ENCODE measurements around the gene PGLYRP2. TPM values are rescaled to one million over a fixed set of nuclear protein-coding genes. Genes with fewer than 3 reads are reported as not detected.

Gene PGLYRP2
- total RNA-seq, 4 donors from 2014 or later = not detected

DNA sequence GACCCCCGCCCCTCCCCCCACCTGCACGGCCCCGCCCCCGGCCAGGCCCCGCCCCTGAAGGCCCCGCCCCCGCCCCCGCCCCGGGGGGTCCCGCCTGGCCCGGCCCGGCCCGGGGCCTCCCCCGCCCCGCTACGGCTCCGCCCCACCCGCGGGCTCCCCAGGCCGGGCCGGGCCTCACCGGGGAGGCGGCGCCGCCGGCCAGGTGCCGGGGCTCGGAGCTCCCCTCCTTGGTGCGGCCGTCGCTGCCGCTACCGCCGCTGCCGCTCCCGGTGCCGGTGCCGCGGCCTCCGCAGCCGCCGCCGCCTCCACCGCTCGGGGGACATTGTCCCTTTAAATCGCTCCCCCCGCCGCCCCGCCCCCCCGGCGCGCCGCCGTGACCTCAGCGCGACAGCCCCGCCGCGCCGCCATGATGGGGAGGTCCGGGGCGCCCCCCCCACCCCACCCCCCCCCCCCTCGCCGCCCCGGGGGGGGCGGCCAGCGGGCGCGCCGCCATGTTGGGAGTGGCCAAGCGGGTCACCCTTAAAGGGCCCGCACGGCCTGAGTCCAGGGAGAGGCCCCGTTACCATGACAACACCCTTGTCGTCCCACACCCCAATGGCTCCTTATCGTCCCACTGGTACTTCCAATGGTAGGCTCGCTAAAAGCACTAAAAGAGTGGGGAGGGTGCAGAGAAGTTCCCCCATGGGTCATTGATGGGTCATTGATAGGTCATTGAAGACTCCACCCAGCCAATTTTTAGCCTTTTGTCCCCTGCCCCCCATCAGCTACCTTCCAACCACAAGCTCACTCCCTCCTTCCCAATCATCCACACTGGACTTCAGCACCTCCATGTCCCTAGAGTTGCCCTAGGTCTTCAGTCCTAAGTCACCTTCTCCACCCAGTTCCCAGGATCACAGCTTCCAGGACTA, 29.4 kb downstream of the PGLYRP2 start, which contains the start of gene WIZ:
Gene WIZ (minus strand): TSS at position 337 of the 908 bp plus-strand sequence. CDS start 1,649 bp downstream, outside the sequence.
- WGBS, 2 donors = 4 to 6% methylated on average over 17 to 22 of the region's 77 CpGs
- H3K27me3 ChIP-seq = peaks cover 0 to 15% of the 10 kb centered on the region in 2 donors
- H3K36me3 ChIP-seq = peaks cover 0 to 20% (median 0%) of the 10 kb centered on the region in 3 donors
- H3K9me3 ChIP-seq = no peaks in the 10 kb centered on the region
- DNase-seq (ENCODE audit: low spot score in 2 of 2) = peak; percentile 81 to 82
- peak within 1 kb of the TSS; percentile 69 to 90 (median 73) for H3K4me3 ChIP-seq
- TF ChIP-seq POLR2A (IDR thresholded peaks at IDR 0.05) (no peak), EP300 (IDR thresholded peaks at IDR 0.05) (peak in 1 of 2 donors; percentile 23)
- TF ChIP-seq, protein P1, sequence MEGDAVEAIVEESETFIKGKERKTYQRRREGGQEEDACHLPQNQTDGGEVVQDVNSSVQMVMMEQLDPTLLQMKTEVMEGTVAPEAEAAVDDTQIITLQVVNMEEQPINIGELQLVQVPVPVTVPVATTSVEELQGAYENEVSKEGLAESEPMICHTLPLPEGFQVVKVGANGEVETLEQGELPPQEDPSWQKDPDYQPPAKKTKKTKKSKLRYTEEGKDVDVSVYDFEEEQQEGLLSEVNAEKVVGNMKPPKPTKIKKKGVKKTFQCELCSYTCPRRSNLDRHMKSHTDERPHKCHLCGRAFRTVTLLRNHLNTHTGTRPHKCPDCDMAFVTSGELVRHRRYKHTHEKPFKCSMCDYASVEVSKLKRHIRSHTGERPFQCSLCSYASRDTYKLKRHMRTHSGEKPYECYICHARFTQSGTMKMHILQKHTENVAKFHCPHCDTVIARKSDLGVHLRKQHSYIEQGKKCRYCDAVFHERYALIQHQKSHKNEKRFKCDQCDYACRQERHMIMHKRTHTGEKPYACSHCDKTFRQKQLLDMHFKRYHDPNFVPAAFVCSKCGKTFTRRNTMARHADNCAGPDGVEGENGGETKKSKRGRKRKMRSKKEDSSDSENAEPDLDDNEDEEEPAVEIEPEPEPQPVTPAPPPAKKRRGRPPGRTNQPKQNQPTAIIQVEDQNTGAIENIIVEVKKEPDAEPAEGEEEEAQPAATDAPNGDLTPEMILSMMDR (IDR thresholded peaks at IDR 0.05) = peak in 1 of 5 experiments; percentile 13
- peaks cover 0 to 37% (median 17%) of the 10 kb centered on the region in 4 donors for H3K4me1 ChIP-seq
- H3K27ac ChIP-seq = peak within 1 kb of the TSS; percentile 70 to 86 (median 80)

DNA sequence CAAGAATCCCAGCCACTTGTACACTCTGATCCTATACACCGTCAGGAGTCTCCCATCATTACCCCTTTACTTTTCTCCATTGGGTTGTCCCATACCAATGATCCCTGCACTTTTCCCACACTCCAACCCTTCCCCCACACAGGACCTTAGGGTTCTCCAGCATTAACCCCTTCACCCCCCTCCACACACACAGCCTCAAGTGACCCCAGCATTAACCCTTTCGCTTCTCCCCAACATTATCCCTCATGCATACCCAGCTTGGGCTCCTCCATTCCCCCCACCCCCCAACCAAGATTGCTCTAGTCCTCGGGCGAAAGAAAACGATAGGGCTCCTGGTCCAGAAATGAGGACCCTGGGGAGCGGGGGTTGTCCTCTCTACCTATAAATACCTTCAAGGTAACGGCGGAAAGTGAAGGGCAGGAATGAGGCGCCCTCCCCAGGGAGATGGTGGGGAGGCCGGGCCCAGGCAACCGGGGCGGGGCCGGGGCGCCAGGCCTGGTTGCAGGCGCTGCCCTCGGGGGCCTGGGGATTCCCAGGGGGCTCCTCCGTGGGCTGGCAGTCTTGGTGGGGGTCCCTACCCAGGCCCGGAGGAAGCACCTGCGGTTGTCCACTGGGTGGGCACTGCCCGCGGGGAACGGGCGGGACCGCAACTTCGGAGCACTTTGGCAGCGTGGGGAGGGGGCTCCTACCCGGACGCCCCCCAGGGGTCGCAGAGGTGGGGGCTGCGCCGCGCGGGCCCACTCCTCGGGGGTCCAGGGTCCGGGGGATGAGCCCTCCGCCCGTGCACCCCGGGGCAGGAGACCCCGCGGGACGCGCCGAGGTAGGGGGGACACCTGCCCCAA, 30.3 kb downstream of the PGLYRP2 start:
- Histone ChIP-seq H3K27me3 (peaks cover 0 to 6% of the 10 kb centered on the region in 2 donors), H3K4me3 (peak overlapping the region; percentile 69 to 90 (median 73)), H3K9me3 (no peaks in the 10 kb centered on the region), H3K36me3 (peaks cover 0 to 22% (median 0%) of the 10 kb centered on the region in 3 donors), H3K27ac (peak overlapping the region; percentile 68 to 86 (median 72)), H3K4me1 (peaks cover 0 to 37% (median 17%) of the 10 kb centered on the region in 4 donors)
- TF ChIP-seq, protein P1 (IDR thresholded peaks at IDR 0.05) = no peak
- no peak for TF ChIP-seq EP300 (IDR thresholded peaks at IDR 0.05)
- TF ChIP-seq POLR2A (IDR thresholded peaks at IDR 0.05) = no peak
- no peak for DNase-seq (ENCODE audit: low spot score in 2 of 2)
- 6 to 9% methylated on average over 12 to 33 of the region's 43 CpGs for WGBS, 2 donors

DNA sequence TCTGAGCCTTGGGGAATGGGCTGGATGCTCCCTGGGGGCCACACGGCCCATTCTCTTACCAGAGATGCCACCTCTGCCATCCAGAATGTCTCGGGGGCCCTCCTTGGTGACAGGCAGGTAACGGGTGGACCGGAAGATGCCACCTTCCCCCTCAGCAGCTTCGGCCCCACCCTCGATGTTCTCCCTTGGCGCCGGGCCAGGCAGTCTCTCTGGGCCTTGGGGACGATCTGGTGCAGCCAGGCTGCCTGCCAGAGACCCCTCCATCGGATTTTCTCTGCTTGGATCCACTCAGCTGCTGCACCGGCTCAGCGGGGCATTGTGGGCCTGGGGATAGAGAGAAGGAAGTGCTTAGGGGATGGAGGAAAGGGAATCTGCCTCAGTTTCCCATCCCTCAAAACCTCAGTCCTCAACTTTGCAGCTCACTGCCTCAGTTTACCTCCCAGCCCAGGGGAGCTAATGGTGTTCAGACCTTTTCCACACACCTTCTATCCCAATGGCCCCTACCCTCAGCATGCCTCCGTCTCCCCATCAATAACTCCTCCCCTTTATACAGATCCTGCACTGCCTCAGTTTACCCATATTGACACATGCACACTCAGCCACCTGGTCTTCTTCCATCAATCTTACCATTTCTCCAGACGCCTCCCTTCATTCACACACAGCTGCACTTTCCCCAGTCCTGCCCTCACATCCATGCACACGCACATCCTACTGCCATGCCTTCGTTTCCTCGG, 31.1 kb downstream of the PGLYRP2 start:
- TF ChIP-seq POLR2A (IDR thresholded peaks at IDR 0.05) (no peak), EP300 (IDR thresholded peaks at IDR 0.05) (no peak)
- TF ChIP-seq, protein P1 (IDR thresholded peaks at IDR 0.05) = no peak
- WGBS, 2 donors = 43 to 63% methylated on average over 12 to 13 of the region's 17 CpGs

DNA sequence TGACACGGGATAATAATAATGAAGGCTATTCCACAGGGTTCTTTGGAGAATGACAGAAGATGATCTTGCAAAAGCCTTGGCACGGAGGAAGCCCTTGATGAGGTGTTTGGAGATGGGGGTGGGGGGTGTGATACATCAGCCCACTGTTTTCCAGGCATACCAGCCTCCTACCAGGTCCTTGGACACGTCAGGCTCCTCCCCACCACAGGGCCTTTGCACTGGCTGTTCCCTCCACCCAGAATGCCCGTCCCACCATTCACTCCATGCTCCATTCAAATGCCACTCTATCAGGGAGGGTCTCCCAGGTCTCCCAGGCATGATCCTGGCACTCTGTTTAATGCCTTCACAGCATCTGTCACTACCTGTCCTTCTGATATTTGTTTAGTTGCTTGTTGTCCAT, 32.2 kb downstream of the PGLYRP2 start:
- TF ChIP-seq, protein P1 (IDR thresholded peaks at IDR 0.05) = no peak
- no peak for TF ChIP-seq EP300 (IDR thresholded peaks at IDR 0.05)
- Histone ChIP-seq H3K4me3 (no peak overlapping the region), H3K27ac (no peak overlapping the region), H3K36me3 (peaks cover 0 to 29% (median 0%) of the 10 kb centered on the region in 3 donors), H3K4me1 (peaks cover 0 to 22% (median 8%) of the 10 kb centered on the region in 4 donors), H3K27me3 (no peaks in the 10 kb centered on the region), H3K9me3 (no peaks in the 10 kb centered on the region)
- no peak for DNase-seq (ENCODE audit: low spot score in 2 of 2)
- 74 to 81% methylated on average over 4 of the region's 4 CpGs for WGBS, 2 donors

More for the DNA sequence above, 31.1 kb downstream of the PGLYRP2 start:
- Histone ChIP-seq H3K27ac (peak overlapping the region in 1 of 4 donors; percentile 86), H3K4me3 (no peak overlapping the region), H3K4me1 (peaks cover 0 to 33% (median 14%) of the 10 kb centered on the region in 4 donors), H3K9me3 (no peaks in the 10 kb centered on the region), H3K36me3 (peaks cover 0 to 22% (median 0%) of the 10 kb centered on the region in 3 donors), H3K27me3 (no peaks in the 10 kb centered on the region)
- DNase-seq (ENCODE audit: low spot score in 2 of 2) = no peak
